Prostate gland (tissue), 2 donors: ENCODE results near the gene GAK.

Experiments
- CTCF ChIP-seq, 4 experiments: fragments of 200-600 bp in 2 of 4; fragments of 450-650 bp in 2 of 4; sonication (generic) in 2 of 4; IDR thresholded peaks; 1 replicate in 3 of 4; 2 replicates in 1 of 4; pipeline ENCODE4 v1.5.1; 2016 to 2019; ENCODE audit warnings: antibody characterized with exemption in 4 of 4, mild to moderate bottlenecking in 2 of 4, moderate library complexity in 2 of 4
- POLR2AphosphoS5 ChIP-seq: sonication (generic); formaldehyde crosslinking; IDR thresholded peaks from one replicate; pipeline ENCODE4 v1.6.1; 2017; ENCODE audit warnings: antibody characterized with exemption

DNA sequence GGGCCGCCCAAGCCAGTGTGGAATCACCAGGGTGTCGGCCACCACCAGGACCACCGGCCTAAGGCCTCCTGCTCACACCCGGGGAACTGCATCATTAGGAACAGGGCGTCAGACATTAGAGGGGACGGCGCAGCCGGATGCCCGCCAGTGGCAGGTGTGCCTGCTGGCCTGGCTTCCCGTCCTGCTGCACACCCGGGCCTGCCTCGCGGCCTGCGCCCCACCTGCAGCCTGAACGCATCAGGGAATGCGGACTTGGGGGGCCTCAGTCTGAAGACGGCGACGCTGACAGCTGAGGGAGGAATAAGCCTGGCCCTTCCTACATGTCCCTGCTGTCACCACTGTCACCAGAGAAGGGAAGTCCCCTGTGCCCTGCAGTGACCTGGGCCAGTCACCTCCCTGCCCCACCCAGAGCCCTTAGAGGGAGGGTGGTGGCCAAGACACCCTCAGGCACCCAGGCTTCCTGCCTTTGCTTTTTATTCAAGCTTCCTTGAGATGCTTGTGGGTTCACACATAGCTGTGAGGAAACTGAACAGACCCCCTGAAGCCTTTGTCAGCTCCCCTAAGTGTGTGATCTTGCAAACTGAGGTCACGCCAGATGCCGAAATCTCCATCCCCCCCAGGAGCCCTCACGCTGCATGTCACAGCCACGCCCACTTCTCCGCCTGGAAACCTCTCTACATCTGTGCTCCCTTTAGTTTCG, 38.1 kb upstream of the GAK start:
- no peak for TF ChIP-seq CTCF (IDR thresholded peaks at IDR 0.05)
- TF ChIP-seq POLR2AphosphoS5 = no peak
